ENCODE results near the gene SLC6A12.

Gene SLC6A12

DNA sequence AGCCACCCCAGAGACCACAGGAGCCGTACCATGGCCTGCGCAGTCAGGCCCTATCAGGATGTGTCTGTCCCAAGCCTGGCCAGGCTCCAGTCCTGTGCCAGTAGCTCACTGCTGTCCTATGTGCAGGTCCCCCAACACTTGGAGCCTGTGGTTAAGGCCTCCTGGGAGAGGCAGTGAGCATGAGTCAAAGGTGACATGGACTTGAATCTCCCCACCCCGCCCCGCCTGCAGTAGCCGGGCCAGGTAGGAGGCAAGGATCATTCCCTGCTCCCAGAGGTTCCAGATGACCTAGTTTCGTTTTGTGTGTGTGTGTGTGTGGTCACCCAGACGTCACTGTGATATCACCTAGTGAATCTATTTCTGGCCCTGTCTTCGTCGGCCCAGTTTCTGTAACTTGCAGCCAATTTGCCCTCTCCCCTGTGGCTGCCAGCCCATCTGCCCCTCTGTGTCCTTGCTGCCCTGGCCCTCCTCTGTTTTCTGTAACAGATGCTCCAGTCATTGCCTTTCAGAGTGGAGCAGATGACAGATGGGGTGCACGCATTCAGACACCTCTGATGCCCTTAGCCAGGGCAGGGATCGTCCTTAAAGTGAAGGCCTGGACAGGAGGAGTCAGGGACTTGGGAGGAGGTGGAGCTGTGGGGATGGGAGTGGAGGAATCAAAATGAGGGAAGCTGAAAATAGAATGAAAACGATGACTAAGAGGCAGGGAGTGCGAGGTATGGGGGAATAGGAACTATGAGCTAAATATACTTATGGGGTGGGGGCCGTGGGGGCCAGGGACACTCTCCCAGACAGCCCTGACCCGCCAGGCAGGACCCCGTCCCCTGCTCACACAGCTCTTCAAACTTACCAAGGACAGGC, 37.4 kb downstream of the SLC6A12 start:
- peak; percentile 89 for DNase-seq

DNA sequence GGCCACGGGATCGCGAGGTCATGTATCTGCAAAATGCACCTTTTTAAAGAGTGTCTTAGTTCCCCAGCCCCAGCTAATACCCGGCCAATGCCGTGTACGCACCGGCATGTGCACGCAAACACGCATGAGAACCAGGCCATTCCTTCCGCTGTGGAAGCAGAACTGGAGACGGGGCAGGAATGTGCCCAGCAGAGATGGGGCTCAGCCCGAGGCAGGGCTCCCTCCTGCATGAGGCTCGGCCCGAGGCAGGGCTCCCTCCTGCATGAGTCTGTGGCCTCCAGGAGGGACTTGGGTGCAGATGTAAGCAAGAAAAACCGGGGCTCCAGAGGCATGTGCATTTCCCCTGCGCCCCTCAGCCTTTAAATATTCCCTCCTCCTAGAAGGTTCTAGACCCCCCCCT, 38.2 kb downstream of the SLC6A12 start:
- no peak for DNase-seq

- peak; percentile 37 for DNase-seq
Measured at GRCh38 chr12:175250-175649, 38.7 kb downstream of the SLC6A12 start.

- no peak for DNase-seq
Measured at GRCh38 chr12:174596-174995, 39.4 kb downstream of the SLC6A12 start.

- DNase-seq, result no peak
Measured at GRCh38 chr12:174124-174523, 39.8 kb downstream of the SLC6A12 start.

DNA sequence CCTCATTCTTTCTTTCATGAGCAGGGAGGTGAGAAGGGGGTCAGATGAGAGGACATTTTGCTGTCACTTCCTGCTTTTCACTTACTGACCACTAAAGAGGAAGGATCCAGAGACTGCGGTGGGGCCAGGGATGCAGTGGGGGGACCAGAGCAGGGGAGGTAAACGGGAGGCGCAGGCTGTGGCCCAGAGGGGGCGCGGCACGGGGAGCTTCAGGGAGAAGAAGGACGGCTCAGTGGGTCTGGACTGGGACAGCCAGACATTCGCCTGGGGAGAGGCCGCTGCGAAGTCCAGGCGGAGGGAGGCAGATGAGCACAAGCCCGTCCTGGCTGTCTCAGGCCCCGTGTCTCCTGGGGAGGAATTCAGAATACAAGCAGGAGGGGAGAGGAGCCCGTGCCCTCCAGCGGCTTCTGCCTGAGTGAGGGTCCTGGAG, 41.2 kb downstream of the SLC6A12 start:
- DNase-seq, result no peak

DNA sequence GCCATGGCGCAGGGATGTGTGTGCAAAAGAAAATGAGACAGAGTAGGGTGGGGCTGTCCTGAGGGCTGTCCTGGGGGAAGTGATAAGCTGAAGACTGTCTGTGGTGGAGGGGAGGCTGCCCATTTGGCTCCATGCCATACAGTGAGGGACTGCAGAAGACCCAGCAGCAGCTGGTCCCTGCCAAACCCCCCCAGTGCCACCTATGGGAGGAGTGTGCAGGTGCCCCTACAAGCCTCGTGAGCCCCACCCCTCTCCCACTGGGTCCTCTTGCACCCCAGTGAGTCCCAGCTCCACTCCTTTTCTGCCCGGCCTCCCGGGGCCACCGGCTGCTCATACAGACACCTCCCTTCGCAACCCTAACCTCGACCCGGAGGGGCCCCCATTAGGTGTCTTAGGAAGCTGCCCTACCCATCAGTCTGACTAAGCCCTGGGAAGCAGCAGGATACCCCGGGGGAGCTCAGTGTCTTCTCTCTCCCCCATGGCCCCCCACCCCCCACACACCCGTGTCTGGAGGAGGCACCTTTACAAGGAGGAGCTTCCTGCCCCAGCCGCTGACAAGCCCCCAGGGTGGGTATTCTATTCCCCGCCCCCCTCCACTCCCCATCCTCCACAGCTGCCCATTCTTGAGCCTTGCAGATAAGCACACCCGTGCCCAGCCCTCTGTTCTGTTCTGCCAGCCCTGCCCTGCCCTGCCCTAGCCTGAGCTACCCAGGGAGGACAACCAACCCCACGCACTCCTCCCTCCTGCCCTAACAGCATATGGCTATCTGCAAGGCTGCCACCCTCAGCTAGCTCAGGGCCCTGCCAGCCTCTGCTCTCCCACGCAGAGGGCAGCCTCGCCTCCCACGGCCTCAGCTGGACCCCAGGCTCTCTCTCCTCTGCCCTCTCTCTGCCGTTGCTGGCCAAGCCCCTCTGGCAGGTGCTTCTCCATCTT, 41.9 kb downstream of the SLC6A12 start:
- DNase-seq, result no peak

DNA sequence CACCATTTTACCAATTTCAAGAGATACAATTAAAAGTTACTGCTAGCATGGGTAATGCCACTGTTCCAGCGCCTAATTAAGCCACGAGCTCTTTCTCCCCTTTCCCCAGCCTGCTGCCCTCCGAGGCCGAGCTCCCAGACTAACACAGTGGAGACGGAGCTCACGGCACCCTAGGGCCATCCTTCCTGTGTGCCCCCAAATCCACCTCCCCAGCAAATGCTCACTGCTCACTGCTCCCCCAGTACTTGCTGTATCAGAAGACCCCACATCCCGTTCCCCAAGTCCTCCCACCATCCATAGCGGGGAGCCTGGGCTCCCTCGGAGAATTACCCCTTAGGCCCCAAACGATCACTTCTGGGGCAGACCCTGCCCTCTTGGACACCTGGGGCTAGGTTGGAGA, 42.7 kb downstream of the SLC6A12 start:
- DNase-seq, result no peak

- DNase-seq, result no peak
Measured at GRCh38 chr12:170371-171225, 43.4 kb downstream of the SLC6A12 start.

DNA sequence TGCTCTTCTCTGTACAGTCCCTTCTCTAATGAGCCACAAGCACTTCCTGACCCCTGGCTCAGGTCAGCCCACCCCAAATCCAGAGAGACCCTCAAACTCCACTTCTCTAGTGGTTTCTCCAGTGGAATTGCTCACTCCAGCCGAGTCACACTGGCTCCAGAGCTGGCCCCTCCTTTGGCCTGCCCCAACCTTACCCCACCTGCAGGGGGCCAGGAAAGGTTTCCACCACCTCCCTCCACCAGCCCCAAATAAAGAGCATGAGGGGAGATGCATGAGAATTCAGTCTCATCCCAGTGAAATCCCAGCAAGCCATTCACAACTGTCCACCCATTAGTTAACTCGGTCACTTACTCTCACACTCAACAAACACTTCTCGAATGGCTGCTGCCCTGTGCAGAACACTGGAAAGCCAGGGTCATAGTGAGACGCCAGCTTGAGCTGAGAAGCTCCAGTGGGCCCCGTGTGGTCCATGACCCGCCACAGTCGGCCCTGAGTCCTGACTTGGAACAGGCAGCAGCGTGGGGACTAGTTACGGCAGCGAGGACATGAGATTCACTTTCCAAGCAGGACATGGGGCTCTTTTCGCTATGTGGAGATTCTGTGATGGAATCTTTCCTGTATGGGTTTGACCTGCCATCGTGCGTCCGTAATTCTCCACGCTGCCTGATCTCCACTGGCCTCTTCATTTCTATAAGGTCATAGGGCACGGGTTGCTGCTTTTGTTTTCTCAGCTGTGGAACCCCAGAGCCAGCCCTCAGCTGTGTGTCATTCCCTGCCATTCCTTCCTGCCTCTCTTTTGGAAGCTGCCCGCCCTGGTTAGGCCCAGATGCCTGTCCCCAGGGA, 44.2 kb downstream of the SLC6A12 start:
- DNase-seq, result no peak

DNA sequence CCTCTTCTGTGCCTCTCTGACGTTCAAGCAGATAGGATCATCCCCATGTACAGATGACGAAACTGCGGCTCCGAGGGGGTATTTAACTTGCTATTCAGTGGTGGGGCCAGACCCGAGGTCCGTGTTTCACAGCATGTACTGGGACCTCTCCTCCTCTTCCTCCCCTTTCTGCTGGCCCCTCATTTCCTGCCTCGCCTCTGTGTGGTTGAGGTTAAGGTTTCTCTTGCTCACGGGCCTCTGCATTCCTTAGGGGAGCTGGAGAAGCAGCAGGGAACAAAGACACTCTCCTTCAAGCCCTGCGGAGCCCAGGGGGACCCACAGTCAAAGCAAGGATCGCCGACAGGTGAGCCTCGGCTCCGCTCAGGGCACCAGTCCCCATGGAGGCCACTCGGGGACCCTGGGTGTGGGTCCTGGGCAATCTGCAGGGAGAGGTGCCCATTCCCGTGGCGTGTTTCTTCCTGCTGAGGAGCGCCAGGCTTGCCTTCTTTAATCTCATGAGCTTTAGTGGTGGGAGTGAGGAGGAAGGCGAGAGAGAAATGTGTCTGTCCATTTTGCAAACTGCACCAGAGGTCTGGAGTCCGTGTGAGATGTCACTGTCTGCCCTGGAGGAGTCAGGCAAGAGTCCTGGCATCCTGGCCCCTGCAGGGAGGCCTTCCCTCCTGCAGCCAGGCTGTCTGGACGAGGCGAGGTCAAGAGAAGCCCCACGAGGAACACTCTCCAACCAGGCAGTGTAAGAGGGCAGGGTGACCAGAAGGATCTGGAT, 45.0 kb downstream of the SLC6A12 start:
- no peak for DNase-seq

DNA sequence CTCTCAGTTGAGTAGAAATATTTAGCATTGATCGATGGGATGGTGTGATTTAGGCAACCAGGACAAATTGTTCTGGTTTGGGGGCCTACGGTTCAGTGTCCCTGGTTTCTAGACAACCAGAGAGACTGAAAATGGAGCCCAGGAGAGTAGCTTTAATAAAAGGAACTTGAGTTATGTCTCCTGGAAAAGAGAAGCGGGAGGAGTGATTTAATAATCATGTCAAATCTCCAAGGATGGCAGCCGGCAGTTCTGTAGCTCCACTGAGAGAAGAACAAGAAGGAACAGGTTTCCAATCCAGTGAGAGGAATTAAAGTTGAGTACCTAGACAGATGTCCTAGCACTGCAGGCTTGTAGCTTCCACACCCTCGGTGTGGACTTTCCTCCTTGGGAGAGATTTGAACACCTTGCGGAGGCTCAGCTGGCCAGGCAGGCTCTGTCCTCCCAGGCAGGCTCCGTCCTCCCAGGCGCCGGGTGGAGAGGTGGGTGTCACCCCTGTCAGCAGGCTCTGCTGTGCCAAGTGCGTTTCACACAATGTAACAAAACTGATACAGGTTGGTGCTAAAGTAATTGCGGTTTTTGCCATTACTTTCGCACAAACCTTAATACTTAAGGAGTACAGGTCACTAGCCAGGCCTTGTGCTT, 45.9 kb downstream of the SLC6A12 start:
- DNase-seq, result no peak

DNA sequence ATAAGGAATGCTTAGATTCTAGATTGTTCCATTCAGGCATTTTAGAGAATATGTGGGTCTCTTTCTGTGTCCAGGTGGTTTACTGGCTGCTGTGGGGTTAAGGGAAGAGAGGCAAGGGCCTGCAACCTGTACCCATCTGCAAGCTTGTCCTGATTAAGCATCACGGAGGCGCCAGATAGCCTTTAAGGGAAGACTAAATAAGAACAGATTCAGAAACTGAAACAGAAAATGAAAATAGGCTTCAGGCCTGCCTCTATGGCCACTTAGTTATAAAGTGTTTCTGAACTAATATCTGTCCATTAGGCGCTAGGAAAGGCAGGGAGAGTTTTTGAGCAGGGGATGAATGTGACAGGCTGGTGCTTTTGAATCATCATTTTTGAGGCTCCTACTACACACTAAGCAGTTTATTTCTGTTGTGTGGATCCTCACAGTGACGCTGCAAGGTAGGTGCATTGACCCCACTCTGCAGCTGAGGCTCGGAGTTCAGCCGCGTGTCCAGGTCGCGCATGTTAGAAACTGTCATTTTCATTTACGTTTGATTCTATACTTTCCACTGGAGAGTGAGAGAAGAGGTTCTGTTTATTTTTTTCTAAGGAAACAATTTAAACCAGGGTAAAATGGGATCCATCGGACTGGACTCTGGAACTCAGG, 47.4 kb downstream of the SLC6A12 start:
- no peak for DNase-seq

DNA sequence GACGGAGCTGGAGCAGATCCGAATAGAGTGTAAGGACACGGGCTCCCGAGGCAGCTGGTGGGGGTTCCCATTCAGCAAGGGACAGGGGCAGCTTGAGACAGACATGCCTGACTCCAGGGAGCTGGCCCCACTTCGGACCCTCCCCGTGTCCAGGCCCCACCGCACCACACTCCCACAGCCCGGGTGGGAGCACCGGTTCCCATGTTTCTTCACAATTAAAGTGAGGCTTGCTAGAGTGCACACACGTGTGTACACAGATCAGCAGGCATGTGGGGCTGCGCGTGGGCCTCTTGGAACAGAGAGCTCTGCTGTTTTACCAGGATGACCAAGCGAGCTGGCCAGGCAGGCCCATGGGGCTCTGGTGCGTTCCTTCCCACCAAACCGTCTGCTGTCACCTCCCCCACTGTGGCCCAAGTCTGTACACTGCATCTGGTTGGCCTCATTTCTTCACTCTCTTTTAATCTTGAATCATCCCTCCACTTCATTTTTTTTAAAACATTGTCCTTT, 48.0 kb downstream of the SLC6A12 start:
- no peak for DNase-seq

DNA sequence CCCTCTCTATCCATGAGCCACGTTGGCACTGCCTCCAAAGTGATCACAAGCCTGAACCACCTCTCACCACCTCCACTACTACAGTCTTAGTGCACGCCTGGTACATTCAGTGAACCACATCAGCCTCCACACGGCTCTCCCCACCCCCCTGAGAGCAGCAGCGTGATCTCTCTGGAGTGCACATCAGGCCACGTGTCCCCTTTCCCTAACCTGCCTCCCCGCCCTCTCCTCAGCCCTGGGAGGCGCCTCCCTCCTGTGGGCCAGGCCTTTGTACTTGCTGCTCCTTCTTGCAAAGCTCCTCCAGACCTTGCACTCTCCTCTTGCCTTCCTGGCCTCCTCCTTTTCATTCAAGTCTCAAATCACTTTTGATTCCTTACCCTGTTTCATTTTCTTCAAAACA, 49.8 kb downstream of the SLC6A12 start:
- DNase-seq, result no peak

DNA sequence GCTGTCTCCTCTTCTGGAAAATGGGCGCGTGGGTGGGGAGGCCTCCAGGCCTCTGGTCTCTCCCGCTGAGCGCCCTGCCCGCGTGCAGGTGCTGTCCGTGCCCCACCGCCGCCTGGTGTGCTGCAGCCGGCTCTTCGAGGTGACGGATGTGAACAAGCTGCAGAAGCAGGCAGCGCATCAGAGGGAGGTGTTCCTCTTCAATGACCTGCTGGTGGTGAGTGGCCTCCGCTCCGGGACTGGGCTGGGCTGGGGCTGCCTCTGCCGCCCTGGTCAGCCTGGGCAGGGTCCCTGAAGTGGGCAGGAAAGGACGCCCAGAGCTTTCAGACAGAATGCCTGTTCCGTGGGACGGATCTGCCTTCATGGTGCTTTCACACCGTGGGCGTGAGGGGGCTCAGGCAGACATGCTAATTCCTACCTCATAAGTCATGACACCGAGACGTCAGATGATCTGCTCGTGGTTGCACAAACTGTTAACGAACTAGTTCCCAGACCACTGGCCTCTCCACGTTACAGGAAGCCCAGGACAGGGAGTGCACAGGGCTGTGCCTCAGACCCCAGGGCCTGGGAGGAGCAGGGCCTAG, 50.5 kb downstream of the SLC6A12 start:
- DNase-seq, result no peak

DNA sequence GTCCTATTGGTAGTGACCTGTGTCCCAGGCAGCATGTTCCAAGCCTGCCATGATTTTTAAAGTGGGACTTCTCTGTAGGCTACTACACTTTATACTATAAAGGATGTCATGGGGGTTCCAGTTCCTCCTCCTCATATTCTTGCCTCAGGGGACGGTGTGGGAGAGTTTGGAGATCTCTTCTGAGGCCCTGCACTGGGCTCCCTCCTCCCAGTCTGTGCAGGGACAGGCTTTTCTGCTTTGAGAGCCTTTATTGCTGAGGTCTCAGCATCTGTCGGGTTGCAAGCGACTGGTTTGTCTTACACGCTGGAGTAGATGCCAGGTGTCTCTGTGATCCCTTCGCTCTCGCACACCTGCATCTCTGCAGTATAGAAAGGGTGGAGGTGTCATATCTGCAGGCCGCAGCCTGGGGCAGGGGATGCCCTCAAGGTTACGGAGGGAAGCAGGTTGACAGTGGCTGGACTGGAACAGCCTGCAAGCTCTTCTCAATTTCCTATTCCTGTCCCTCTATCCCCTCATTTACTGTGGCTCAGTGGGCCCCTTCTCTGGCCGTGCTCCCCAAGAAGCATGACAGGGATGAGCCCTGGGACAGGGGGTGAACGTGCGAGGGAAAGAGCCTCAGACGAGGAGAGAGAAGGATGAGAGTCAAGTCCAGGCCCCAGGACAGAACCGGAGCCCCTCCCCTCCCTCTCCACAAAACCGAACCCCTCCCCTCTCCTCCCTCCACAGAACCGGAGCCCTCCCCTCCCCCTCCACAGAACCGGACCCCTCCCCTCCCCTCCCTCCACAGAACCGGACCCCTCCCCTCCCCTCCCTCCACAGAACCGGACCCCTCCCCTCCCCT, 51.3 kb downstream of the SLC6A12 start:
- no peak for DNase-seq

DNA sequence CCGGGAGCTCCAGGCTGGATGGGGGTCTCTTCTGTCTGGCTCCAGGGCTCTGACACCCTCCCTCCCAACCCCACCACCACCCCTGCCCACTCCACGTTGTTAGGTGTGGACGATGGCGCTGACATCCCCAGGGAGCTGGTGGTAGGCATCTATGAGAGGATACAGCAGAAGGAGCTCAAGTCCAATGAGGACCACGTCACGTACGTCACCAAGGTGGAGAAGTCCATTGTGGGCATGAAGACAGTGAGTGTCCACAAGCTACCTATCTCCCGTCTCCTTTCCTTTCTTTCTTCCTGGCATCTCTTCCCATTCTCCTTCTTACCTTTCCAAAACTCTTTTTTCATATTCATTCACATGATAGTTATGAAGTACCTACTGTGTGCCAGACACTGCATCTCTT, 52.1 kb downstream of the SLC6A12 start:
- no peak for DNase-seq

GRCh38 chr12:160858-161257, 53.1 kb downstream of the SLC6A12 start:
- no peak for DNase-seq
